Measurements from ENCODE around the gene SLC7A8.

Gene SLC7A8

GRCh38 chr14:23173796-23174195 is 9.7 kb downstream of the SLC7A8 start:
- no peak for TF ChIP-seq POLR2AphosphoS5 (IDR thresholded peaks at IDR 0.05; ENCODE audit: low read depth, low read length)
- no peak for TF ChIP-seq SIN3A (IDR thresholded peaks at IDR 0.05; ENCODE audit: borderline replicate concordance, insufficient read depth, low read length)
- no peak for TF ChIP-seq FOXP2 (optimal IDR thresholded peaks at IDR 0.05; ENCODE audit: borderline replicate concordance, extremely low read depth, extremely low read length, insufficient read depth)
- no peak for TF ChIP-seq REST (IDR thresholded peaks at IDR 0.05; ENCODE audit: insufficient read depth in 1 of 2, low read depth in 2 of 2, low read length in 2 of 2)
- no peak for TF ChIP-seq TAF1 (IDR thresholded peaks at IDR 0.05; ENCODE audit: borderline replicate concordance, insufficient read depth, low read length)

GRCh38 chr14:23173031-23173430 is 10.4 kb downstream of the SLC7A8 start:
- TF ChIP-seq FOXP2 (optimal IDR thresholded peaks at IDR 0.05; ENCODE audit: borderline replicate concordance, extremely low read depth, extremely low read length, insufficient read depth) (no peak), POLR2AphosphoS5 (IDR thresholded peaks at IDR 0.05; ENCODE audit: low read depth, low read length) (no peak), SIN3A (IDR thresholded peaks at IDR 0.05; ENCODE audit: borderline replicate concordance, insufficient read depth, low read length) (no peak), REST (IDR thresholded peaks at IDR 0.05; ENCODE audit: insufficient read depth in 1 of 2, low read depth in 2 of 2, low read length in 2 of 2) (no peak), TAF1 (IDR thresholded peaks at IDR 0.05; ENCODE audit: borderline replicate concordance, insufficient read depth, low read length) (no peak)

- TF ChIP-seq SIN3A (IDR thresholded peaks at IDR 0.05; ENCODE audit: borderline replicate concordance, insufficient read depth, low read length) = no peak
- TF ChIP-seq TAF1 (IDR thresholded peaks at IDR 0.05; ENCODE audit: borderline replicate concordance, insufficient read depth, low read length) = no peak
- no peak for TF ChIP-seq REST (IDR thresholded peaks at IDR 0.05; ENCODE audit: insufficient read depth in 1 of 2, low read depth in 2 of 2, low read length in 2 of 2)
- TF ChIP-seq FOXP2 (optimal IDR thresholded peaks at IDR 0.05; ENCODE audit: borderline replicate concordance, extremely low read depth, extremely low read length, insufficient read depth) = no peak
- TF ChIP-seq POLR2AphosphoS5 (IDR thresholded peaks at IDR 0.05; ENCODE audit: low read depth, low read length) = no peak
These were observed 10.9 kb downstream of the SLC7A8 start for GRCh38 chr14:23172574-23172973.

- no peak for TF ChIP-seq POLR2AphosphoS5 (IDR thresholded peaks at IDR 0.05; ENCODE audit: low read depth, low read length)
- TF ChIP-seq FOXP2 (optimal IDR thresholded peaks at IDR 0.05; ENCODE audit: borderline replicate concordance, extremely low read depth, extremely low read length, insufficient read depth) = no peak
- TF ChIP-seq REST (IDR thresholded peaks at IDR 0.05; ENCODE audit: insufficient read depth in 1 of 2, low read depth in 2 of 2, low read length in 2 of 2) = no peak
- no peak for TF ChIP-seq SIN3A (IDR thresholded peaks at IDR 0.05; ENCODE audit: borderline replicate concordance, insufficient read depth, low read length)
- TF ChIP-seq TAF1 (IDR thresholded peaks at IDR 0.05; ENCODE audit: borderline replicate concordance, insufficient read depth, low read length) = no peak
These were observed 11.4 kb downstream of the SLC7A8 start for GRCh38 chr14:23172096-23172495.

Measured in PFSK-1 (cell line).